Chondrocyte (in vitro differentiated cells): ENCODE measurements around the gene RAB11FIP3. TPM values are rescaled to one million over a fixed set of nuclear protein-coding genes. Genes with fewer than 3 reads are reported as not detected.

Source experiments
- DNase-seq: peaks from one replicate; pipeline ENCODE4 v3.0.0; 2021; ENCODE audit warnings: mixed read lengths, low spot score
- H3K27ac Mint-ChIP-seq: one replicate; pipeline ENCODE4 v1.8.0; 2021; ENCODE audit warnings: mild to moderate bottlenecking, moderate library complexity, mixed read lengths; ENCODE audit not compliant: unreplicated experiment
- H3K27me3 Mint-ChIP-seq: 2 replicates; pipeline ENCODE4 v1.8.0; 2021; ENCODE audit warnings: low read depth, mixed read lengths
- H3K36me3 Mint-ChIP-seq: 2 replicates; pipeline ENCODE4 v1.8.0; 2021; ENCODE audit warnings: low read depth, mixed read lengths
- H3K4me1 Mint-ChIP-seq: 2 replicates; pipeline ENCODE4 v1.8.0; 2021; ENCODE audit warnings: low read depth, mild to moderate bottlenecking, mixed read lengths
- H3K4me3 Mint-ChIP-seq: one replicate; pipeline ENCODE4 v1.8.0; 2021; ENCODE audit warnings: mild to moderate bottlenecking, moderate library complexity, mixed read lengths; ENCODE audit not compliant: unreplicated experiment
- H3K9me3 Mint-ChIP-seq: 2 replicates; pipeline ENCODE4 v1.8.0; 2021; ENCODE audit warnings: low read depth, mixed read lengths
- CTCF ChIP-seq: fragments of 200-600 bp; sonication (generic); IDR thresholded peaks from 2 replicates; pipeline ENCODE4 v1.5.0; 2021; ENCODE audit warnings: antibody characterized with exemption, mild to moderate bottlenecking, moderate library complexity
- total RNA-seq: library from RNA; stranded (reverse); gene quantifications from 3 replicates; pipeline ENCODE4 v1.2.1, GENCODE V29; 2021

RAB11FIP3 gene
- total RNA-seq, 1 donor from 2014 or later: 45.1 TPM

- no peak overlapping the region for H3K4me3 Mint-ChIP-seq
- H3K9me3 Mint-ChIP-seq: no peaks in the 10 kb centered on the region
- no peaks in the 10 kb centered on the region for H3K27me3 Mint-ChIP-seq
- DNase-seq: no peak
- H3K27ac Mint-ChIP-seq: peak overlapping the region; percentile 91
- H3K4me1 Mint-ChIP-seq: peaks cover 23% of the 10 kb centered on the region
- peak; percentile 26 for TF ChIP-seq CTCF
- no peaks in the 10 kb centered on the region for H3K36me3 Mint-ChIP-seq
These were observed 110.3 kb downstream of the RAB11FIP3 start for GRCh38 chr16:535446-536405.

- no peak for TF ChIP-seq CTCF
- Mint-ChIP-seq H3K4me3 (no peak overlapping the region), H3K27ac (no peak overlapping the region), H3K36me3 (no peaks in the 10 kb centered on the region), H3K4me1 (peaks cover 23% of the 10 kb centered on the region), H3K9me3 (no peaks in the 10 kb centered on the region), H3K27me3 (no peaks in the 10 kb centered on the region)
- no peak for DNase-seq
These were observed 111.3 kb downstream of the RAB11FIP3 start for GRCh38 chr16:536746-537145.

- Mint-ChIP-seq H3K27ac (no peak overlapping the region), H3K4me3 (no peak overlapping the region), H3K36me3 (no peaks in the 10 kb centered on the region), H3K9me3 (no peaks in the 10 kb centered on the region), H3K27me3 (no peaks in the 10 kb centered on the region), H3K4me1 (peaks cover 23% of the 10 kb centered on the region)
- DNase-seq: no peak
- peak; percentile 38 for TF ChIP-seq CTCF
These were observed 112.2 kb downstream of the RAB11FIP3 start for GRCh38 chr16:537415-538335.

GRCh38 chr16:539901-540530 is 114.6 kb downstream of the RAB11FIP3 start:
- Mint-ChIP-seq H3K4me1 (peaks cover 18% of the 10 kb centered on the region), H3K36me3 (no peaks in the 10 kb centered on the region), H3K27me3 (no peaks in the 10 kb centered on the region), H3K4me3 (no peak overlapping the region), H3K9me3 (no peaks in the 10 kb centered on the region), H3K27ac (peak overlapping the region; percentile 70)
- TF ChIP-seq CTCF: peak; percentile 68
- DNase-seq: no peak
